ENCODE measurements around the gene MSI1. TPM values are rescaled to one million over a fixed set of nuclear protein-coding genes. Genes with fewer than 3 reads are reported as not detected.

The MSI1 gene
- total RNA-seq, 1 experiment from 2014 or later, result 1.7 TPM

- intact Hi-C loops (cut with micrococcal nuclease; ENCODE audit: unreplicated experiment), result no loop called here
- Histone ChIP-seq H3K27me3 (ENCODE audit: insufficient read depth, low read depth) (no peaks in the 10 kb centered on the region), H3K9me3 (ENCODE audit: insufficient read depth, low read depth) (no peaks in the 10 kb centered on the region), H3K9me2 (ENCODE audit: insufficient read depth) (no peaks in the 10 kb centered on the region), H3K4me2 (no peak overlapping the region), H3K4me3 (no peak overlapping the region), H3K36me3 (ENCODE audit: low read depth) (no peaks in the 10 kb centered on the region), H3K79me2 (ENCODE audit: low read depth) (peaks cover 3% of the 10 kb centered on the region), H3K27ac (no peak overlapping the region), H3F3A (ENCODE audit: insufficient read depth, low read depth) (no peaks in the 10 kb centered on the region; the same call in 1 of the 2 replicates), H3K4me1 (replicated peaks; ENCODE audit: insufficient read depth) (no peaks in the 10 kb centered on the region), H2AFZ (no peak overlapping the region), H4K20me1 (ENCODE audit: insufficient read depth) (no peaks in the 10 kb centered on the region)
- POLR2A ChIA-PET (ENCODE audit: unreplicated experiment), result no interaction called here
- no TSS peak for BruUV-seq (replicated peaks)
- no peak for TF ChIP-seq EZH2 (IDR thresholded peaks at IDR 0.05; ENCODE audit: low read depth)
- TF ChIP-seq CTCF (conservative IDR thresholded peaks at IDR 0.05), result no peak
- DNase-seq, result no peak
- CTCF ChIA-PET, result interaction anchor here (0.6 kb wide), 1 partner anchor 44 kb away, joined by 3 read pairs; no protein-coding TSS in a partner anchor
These were observed 47.4 kb downstream of the MSI1 start for GRCh38 chr12:120321382-120322202.

- Histone ChIP-seq H2AFZ (peak overlapping the region; percentile 63), H3K79me2 (ENCODE audit: low read depth) (peaks cover 4% of the 10 kb centered on the region), H3K9me3 (ENCODE audit: insufficient read depth, low read depth) (no peaks in the 10 kb centered on the region), H3K4me2 (peak overlapping the region; percentile 99), H3K27ac (peak overlapping the region; percentile 73), H3F3A (ENCODE audit: insufficient read depth, low read depth) (0 out of 2 replicates have a peak, but pooled peaks cover 6% of the 10 kb centered on the region), H3K9me2 (ENCODE audit: insufficient read depth) (no peaks in the 10 kb centered on the region), H3K4me3 (peak overlapping the region; percentile 82), H4K20me1 (ENCODE audit: insufficient read depth) (no peaks in the 10 kb centered on the region), H3K27me3 (ENCODE audit: insufficient read depth, low read depth) (no peaks in the 10 kb centered on the region), H3K36me3 (ENCODE audit: low read depth) (no peaks in the 10 kb centered on the region), H3K4me1 (replicated peaks; ENCODE audit: insufficient read depth) (no peaks in the 10 kb centered on the region)
- TF ChIP-seq CTCF (conservative IDR thresholded peaks at IDR 0.05), result no peak; the same call in 1 of the 2 replicates
- no peak for TF ChIP-seq EZH2 (IDR thresholded peaks at IDR 0.05; ENCODE audit: low read depth)
- DNase-seq, result peak; percentile 99
- intact Hi-C loops (cut with micrococcal nuclease; ENCODE audit: unreplicated experiment), result loop anchor here (1.0 to 2.0 kb wide), 2 partner anchors 15 to 25 kb away; partner anchors contain the start of genes RNU4-1 and SIRT4
- POLR2A ChIA-PET (ENCODE audit: unreplicated experiment), result interaction anchor here (0.6 to 1.1 kb wide), 3 partner anchors 26 to 285 kb away, joined by 6 to 8 read pairs (median 6); no protein-coding TSS in a partner anchor
- no TSS peak for BruUV-seq (replicated peaks)
- CTCF ChIA-PET, result interaction anchor here (0.7 to 1.0 kb wide), 3 partner anchors 61 to 90 kb away, joined by 3 to 6 read pairs (median 3); no protein-coding TSS in a partner anchor
These were observed 51.5 kb downstream of the MSI1 start for GRCh38 chr12:120317224-120318105.

- ChIA-PET POLR2A (ENCODE audit: unreplicated experiment) (interaction anchor here (0.6 to 1.1 kb wide), 3 partner anchors 26 to 286 kb away, joined by 6 to 8 read pairs (median 6); no protein-coding TSS in a partner anchor), CTCF (interaction anchor here (0.7 to 1.0 kb wide), 2 partner anchors 78 to 89 kb away, joined by 3 read pairs; no protein-coding TSS in a partner anchor)
- TSS peak; percentile 91 for BruUV-seq (replicated peaks)
- peak overlapping the region; percentile 73 for H3K27ac ChIP-seq
- H3K4me3 ChIP-seq, result peak overlapping the region; percentile 82
- peak overlapping the region; percentile 58 for H2AFZ ChIP-seq
- intact Hi-C loops (cut with micrococcal nuclease; ENCODE audit: unreplicated experiment), result loop anchor here (1.0 to 2.0 kb wide), 2 partner anchors 15 to 24 kb away; partner anchors contain the start of genes RNU4-1 and SIRT4
- no peaks in the 10 kb centered on the region for H3K9me3 ChIP-seq (ENCODE audit: insufficient read depth, low read depth)
- H3K4me1 ChIP-seq (replicated peaks; ENCODE audit: insufficient read depth), result no peaks in the 10 kb centered on the region
- H3F3A ChIP-seq (ENCODE audit: insufficient read depth, low read depth), result 0 out of 2 replicates have a peak, but pooled peaks cover 6% of the 10 kb centered on the region
- H3K27me3 ChIP-seq (ENCODE audit: insufficient read depth, low read depth), result no peaks in the 10 kb centered on the region
- H3K79me2 ChIP-seq (ENCODE audit: low read depth), result peaks cover 4% of the 10 kb centered on the region
- TF ChIP-seq EZH2 (IDR thresholded peaks at IDR 0.05; ENCODE audit: low read depth), result no peak
- no peak for TF ChIP-seq CTCF (conservative IDR thresholded peaks at IDR 0.05)
- H4K20me1 ChIP-seq (ENCODE audit: insufficient read depth), result no peaks in the 10 kb centered on the region
- peak overlapping the region; percentile 99 for H3K4me2 ChIP-seq
- H3K9me2 ChIP-seq (ENCODE audit: insufficient read depth), result no peaks in the 10 kb centered on the region
- no peaks in the 10 kb centered on the region for H3K36me3 ChIP-seq (ENCODE audit: low read depth)
- peak in 1 of 2 experiments; percentile 8 for DNase-seq
These were observed 52.2 kb downstream of the MSI1 start for GRCh38 chr12:120316798-120317223.
